Prostate gland (tissue), 2 donors: ENCODE results near the gene KCNN3.

ENCODE experiments used
- CTCF ChIP-seq, 4 experiments: fragments of 200-600 bp in 2 of 4; fragments of 450-650 bp in 2 of 4; sonication (generic) in 2 of 4; IDR thresholded peaks; 1 replicate in 3 of 4; 2 replicates in 1 of 4; pipeline ENCODE4 v1.5.1; 2016 to 2019; ENCODE audit warnings: antibody characterized with exemption in 4 of 4, mild to moderate bottlenecking in 2 of 4, moderate library complexity in 2 of 4
- POLR2AphosphoS5 ChIP-seq: sonication (generic); formaldehyde crosslinking; IDR thresholded peaks from one replicate; pipeline ENCODE4 v1.6.1; 2017; ENCODE audit warnings: antibody characterized with exemption

DNA sequence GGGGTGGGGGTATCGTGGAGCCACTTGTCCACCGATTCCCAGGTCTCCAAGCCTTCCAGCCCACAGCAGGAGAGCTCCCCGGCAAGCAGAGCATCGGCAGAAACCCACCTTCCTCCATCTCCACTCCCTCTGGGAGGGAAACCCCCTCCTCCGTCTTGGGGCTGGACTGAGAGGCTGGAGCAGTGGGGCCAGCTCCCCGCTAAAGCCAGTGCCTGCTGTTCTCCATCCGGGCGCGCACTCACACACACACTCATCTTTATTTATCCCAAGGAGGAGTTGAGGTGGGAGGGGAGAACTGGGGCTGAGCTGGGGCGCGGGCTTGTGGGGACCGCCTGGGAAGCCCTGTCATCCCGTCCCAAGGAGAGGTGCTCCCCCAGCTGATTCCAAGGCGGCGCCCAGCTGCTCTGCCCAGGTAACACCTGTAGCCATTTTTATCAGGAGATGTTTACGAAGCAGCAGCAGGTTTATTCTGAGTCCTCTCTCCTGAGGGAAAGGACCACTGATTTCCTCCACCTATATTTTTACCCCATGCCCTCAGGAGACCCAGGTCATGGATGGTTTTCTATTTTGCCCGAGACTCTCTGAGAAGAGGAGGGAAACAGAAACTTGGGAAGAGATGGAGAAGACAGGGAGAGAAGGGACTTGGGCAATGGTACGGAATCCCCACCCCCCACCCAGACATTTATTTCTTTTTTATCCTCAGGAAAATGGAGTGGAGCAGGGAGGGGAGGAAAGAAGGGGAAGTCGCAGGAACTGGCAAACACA is 2.1 kb downstream of the KCNN3 start:
- TF ChIP-seq POLR2AphosphoS5 (no peak), CTCF (IDR thresholded peaks at IDR 0.05) (no peak)
